Common myeloid progenitor, CD34-positive (primary cell): ENCODE measurements around the gene ADD3.

Experiments
- CTCF ChIA-PET: fragments of 350-600 bp; sonication (Branson Sonifier 250); formaldehyde crosslinking; loops from one replicate; lab custom pipeline; 2021; ENCODE audit warnings: antibody characterized with exemption; lab: Charles Lee
- POLR2A ChIA-PET: fragments of 350-600 bp; sonication (Branson Sonifier 250); formaldehyde crosslinking; loops from one replicate; lab custom pipeline; 2021; ENCODE audit warnings: antibody characterized with exemption; lab: Charles Lee
- DNase-seq, 3 donors: peaks; one replicate each; pipeline versions ENCODE4 v3.0.0 to v3.0.0-alpha.2; 2013
- H3K27ac ChIP-seq, 2 experiments: 1 replicate in 1 of 2; 2 replicates in 1 of 2; pipeline ENCODE4 v1.7.0; 2013; ENCODE audit warnings: inconsistent platforms in 2 of 2, low read length in 2 of 2, mild to moderate bottlenecking in 2 of 2, low read depth in 1 of 2, moderate library complexity in 1 of 2; ENCODE audit not compliant: severe bottlenecking in 2 of 2, insufficient read depth in 1 of 2, poor library complexity in 1 of 2
- H3K27me3 ChIP-seq, 5 experiments: replicated peaks in 2 of 5; 1 replicate in 3 of 5; 2 replicates in 2 of 5; pipeline versions ENCODE4 v1.6.1 to v1.7.0; 2013; ENCODE audit warnings: low read length in 4 of 5, mild to moderate bottlenecking in 2 of 5, moderate library complexity in 2 of 5, inconsistent platforms in 1 of 5; ENCODE audit not compliant: insufficient read depth in 5 of 5, control insufficient read depth in 4 of 5
- H3K36me3 ChIP-seq, 4 experiments: 1 replicate in 2 of 4; 2 replicates in 2 of 4; pipeline versions ENCODE4 v1.6.1 to v1.7.0; 2013; ENCODE audit warnings: low read length in 3 of 4, control low read depth in 1 of 4, mild to moderate bottlenecking in 1 of 4; ENCODE audit not compliant: control insufficient read depth in 4 of 4, insufficient read depth in 4 of 4
- H3K4me1 ChIP-seq, 4 experiments: 1 replicate in 3 of 4; 2 replicates in 1 of 4; pipeline versions ENCODE4 v1.6.1 to v1.7.1; 2013; ENCODE audit warnings: low read length in 3 of 4, mild to moderate bottlenecking in 3 of 4, control low read depth in 1 of 4, inconsistent platforms in 1 of 4, moderate library complexity in 1 of 4; ENCODE audit not compliant: control insufficient read depth in 4 of 4, insufficient read depth in 4 of 4; ENCODE audit errors: control extremely low read depth in 1 of 4
- H3K4me3 ChIP-seq, 7 experiments: 1 replicate in 4 of 7; 2 replicates in 3 of 7; pipeline versions ENCODE4 v1.5.1 to v1.7.0; 2013; ENCODE audit warnings: mild to moderate bottlenecking in 7 of 7, low read length in 6 of 7, moderate library complexity in 6 of 7, inconsistent platforms in 2 of 7, low read depth in 2 of 7, control low read depth in 1 of 7; ENCODE audit not compliant: insufficient read depth in 4 of 7, control insufficient read depth in 1 of 7; ENCODE audit errors: extremely low read depth in 1 of 7
- H3K9me3 ChIP-seq, 5 experiments: 1 replicate in 4 of 5; 2 replicates in 1 of 5; pipeline versions ENCODE4 v1.6.1 to v1.7.1; 2013; ENCODE audit warnings: low read length in 4 of 5, mild to moderate bottlenecking in 2 of 5, inconsistent platforms in 1 of 5, low read depth in 1 of 5, moderate library complexity in 1 of 5; ENCODE audit not compliant: control insufficient read depth in 4 of 5, insufficient read depth in 2 of 5; ENCODE audit errors: control extremely low read depth in 1 of 5
- WGBS: methylation state at CpG from one replicate; pipeline ENCODE4 v1.1.5; 2013; ENCODE audit not compliant: insufficient coverage; 5-methylcytosine and 5-hydroxymethylcytosine counted together

The ADD3 gene

GRCh38 chr10:110059925-110060324, 52.1 kb downstream of the ADD3 start:
- H3K27me3 ChIP-seq, result no peaks in the 10 kb centered on the region
- ChIA-PET POLR2A (no interaction called here), CTCF (interaction anchor here (1.1 to 1.2 kb wide), 2 partner anchors 15 to 17 kb away, joined by 3 read pairs; no protein-coding TSS in a partner anchor)
- peak in 1 of 3 donors; percentile 42 for DNase-seq
- H3K27ac ChIP-seq, result no peak overlapping the region
- H3K4me1 ChIP-seq, result peaks cover 9 to 19% (median 16%) of the 10 kb centered on the region in 4 experiments
- no peaks in the 10 kb centered on the region for H3K36me3 ChIP-seq
- H3K4me3 ChIP-seq, result peak overlapping the region in 1 of 7 experiments; percentile 33
- H3K9me3 ChIP-seq, result no peaks in the 10 kb centered on the region
- 88% methylated on average over 1 of the region's 4 CpGs for WGBS

- no peak overlapping the region for H3K4me3 ChIP-seq
- H3K36me3 ChIP-seq, result no peaks in the 10 kb centered on the region
- no CpG with 5 or more reads among the region's 3 CpGs for WGBS
- H3K27me3 ChIP-seq, result no peaks in the 10 kb centered on the region
- no peak for DNase-seq
- H3K27ac ChIP-seq, result no peak overlapping the region
- peaks cover 9 to 23% (median 16%) of the 10 kb centered on the region in 4 experiments for H3K4me1 ChIP-seq
- H3K9me3 ChIP-seq, result no peaks in the 10 kb centered on the region
- ChIA-PET CTCF (no interaction called here), POLR2A (no interaction called here)
Observed at GRCh38 chr10:110061687-110062086, 53.9 kb downstream of the ADD3 start.

GRCh38 chr10:110065269-110065668, 57.5 kb downstream of the ADD3 start:
- no peaks in the 10 kb centered on the region for H3K27me3 ChIP-seq
- ChIA-PET CTCF (no interaction called here), POLR2A (no interaction called here)
- H3K4me1 ChIP-seq, result peaks cover 24 to 43% (median 29%) of the 10 kb centered on the region in 4 experiments
- no peaks in the 10 kb centered on the region for H3K36me3 ChIP-seq
- no peak overlapping the region for H3K27ac ChIP-seq
- H3K9me3 ChIP-seq, result no peaks in the 10 kb centered on the region
- DNase-seq, result no peak
- no peak overlapping the region for H3K4me3 ChIP-seq
- 100% methylated on average over 1 of the region's 2 CpGs for WGBS

GRCh38 chr10:110067960-110068770, 60.4 kb downstream of the ADD3 start:
- Histone ChIP-seq H3K27me3 (no peaks in the 10 kb centered on the region), H3K36me3 (no peaks in the 10 kb centered on the region), H3K4me1 (peaks cover 35 to 60% (median 42%) of the 10 kb centered on the region in 4 experiments), H3K9me3 (no peaks in the 10 kb centered on the region), H3K4me3 (peak overlapping the region in 5 of 7 experiments; percentile 13 to 57 (median 34)), H3K27ac (no peak overlapping the region)
- peak; percentile 34 to 84 (median 80) for DNase-seq
- ChIA-PET CTCF (interaction anchor here (0.5 to 2.3 kb wide), 5 partner anchors 9 to 148 kb away, joined by 3 to 9 read pairs (median 4); no protein-coding TSS in a partner anchor), POLR2A (no interaction called here)
- no CpG with 5 or more reads among the region's 5 CpGs for WGBS

- H3K27me3 ChIP-seq, result no peaks in the 10 kb centered on the region
- ChIA-PET POLR2A (no interaction called here), CTCF (interaction anchor here (0.7 to 1.7 kb wide), 4 partner anchors 15 to 185 kb away, joined by 3 to 4 read pairs (median 4); no protein-coding TSS in a partner anchor)
- WGBS, result 73% methylated on average over 5 of the region's 7 CpGs
- DNase-seq, result no peak
- H3K4me1 ChIP-seq, result peaks cover 39 to 64% (median 45%) of the 10 kb centered on the region in 4 experiments
- H3K27ac ChIP-seq, result no peak overlapping the region
- H3K9me3 ChIP-seq, result no peaks in the 10 kb centered on the region
- H3K36me3 ChIP-seq, result no peaks in the 10 kb centered on the region
- H3K4me3 ChIP-seq, result no peak overlapping the region
Observed at GRCh38 chr10:110068780-110069179, 61.0 kb downstream of the ADD3 start.

- no CpG with 5 or more reads among the region's 1 CpG for WGBS
- DNase-seq, result peak; percentile 30 to 91 (median 82)
- H3K27ac ChIP-seq, result peak overlapping the region in 1 of 2 experiments; percentile 12
- no peaks in the 10 kb centered on the region for H3K9me3 ChIP-seq
- H3K4me1 ChIP-seq, result peaks cover 40 to 72% (median 51%) of the 10 kb centered on the region in 4 experiments
- peak overlapping the region in 4 of 7 experiments; percentile 15 to 40 (median 21) for H3K4me3 ChIP-seq
- H3K36me3 ChIP-seq, result no peaks in the 10 kb centered on the region
- H3K27me3 ChIP-seq, result no peaks in the 10 kb centered on the region
- ChIA-PET CTCF (interaction anchor here (0.7 to 1.7 kb wide), 4 partner anchors 15 to 186 kb away, joined by 3 to 4 read pairs (median 4); no protein-coding TSS in a partner anchor), POLR2A (interaction anchor here (0.5 kb wide), 1 partner anchor 63 kb away, joined by 3 read pairs; no protein-coding TSS in a partner anchor)
Observed at GRCh38 chr10:110069502-110069982, 61.8 kb downstream of the ADD3 start.
